SK-N-SH treated with all-trans-retinoic acid at 6 μM for 48 hours (cell line): ENCODE measurements around the gene MTOR.

Experiments used
- ATAC-seq: fragments of 200-7000 bp; cut with Tn5 transposase; 3 replicates; pipeline ENCODE4 v1.9.1; 2020; ENCODE audit warnings: mild to moderate bottlenecking, moderate library complexity
- ARNTL ChIP-seq: fragments of 450-650 bp; formaldehyde crosslinking; IDR thresholded peaks from 2 replicates; pipeline ENCODE4 v1.5.0; 2020; ENCODE audit warnings: low read depth, mild to moderate bottlenecking, moderate library complexity, borderline replicate concordance
- CSDC2 ChIP-seq: fragments of 250-450 bp; sonication (Bioruptor Pico); IDR thresholded peaks from 2 replicates; pipeline ENCODE4 v1.5.0; 2020; ENCODE audit warnings: mild to moderate bottlenecking, moderate library complexity
- ESRRG ChIP-seq: fragments of 250-450 bp; sonication (Bioruptor Pico); IDR thresholded peaks from 2 replicates; pipeline ENCODE4 v1.6.1; 2021; ENCODE audit warnings: mild to moderate bottlenecking
- GLIS3 ChIP-seq: fragments of 250-450 bp; sonication (Bioruptor Pico); IDR thresholded peaks from 2 replicates; pipeline ENCODE4 v1.5.0; 2020; ENCODE audit warnings: mild to moderate bottlenecking, moderate library complexity
- ISL1 ChIP-seq: fragments of 250-450 bp; sonication (Bioruptor Pico); IDR thresholded peaks from 2 replicates; pipeline ENCODE4 v2.1.2; 2022; ENCODE audit warnings: mild to moderate bottlenecking, moderate library complexity
- OSR1 ChIP-seq: fragments of 250-450 bp; sonication (Bioruptor Pico); IDR thresholded peaks from 2 replicates; pipeline ENCODE4 v1.8.0; 2022; ENCODE audit warnings: moderate library complexity, mild to moderate bottlenecking, inconsistent platforms
- RARB ChIP-seq: fragments of 250-450 bp; sonication (Bioruptor Pico); IDR thresholded peaks from 2 replicates; pipeline ENCODE4 v1.8.0; 2021; ENCODE audit warnings: mild to moderate bottlenecking, moderate library complexity
- SNAI2 ChIP-seq: fragments of 250-450 bp; sonication (Bioruptor Pico); IDR thresholded peaks from 2 replicates; pipeline ENCODE4 v1.5.0; 2020; ENCODE audit warnings: mild to moderate bottlenecking, moderate library complexity
- TCF4 ChIP-seq: fragments of 250-450 bp; sonication (Bioruptor Pico); IDR thresholded peaks from 2 replicates; pipeline ENCODE4 v1.8.0; 2021; ENCODE audit warnings: mild to moderate bottlenecking, moderate library complexity, borderline replicate concordance
- TOX ChIP-seq: fragments of 250-450 bp; sonication (Bioruptor Pico); IDR thresholded peaks from 2 replicates; pipeline ENCODE4 v1.8.0; 2021; ENCODE audit warnings: mild to moderate bottlenecking, moderate library complexity, borderline replicate concordance
- TSHZ2 ChIP-seq: fragments of 250-450 bp; sonication (Bioruptor Pico); IDR thresholded peaks from 2 replicates; pipeline ENCODE4 v1.5.0; 2020; ENCODE audit warnings: mild to moderate bottlenecking, moderate library complexity
- ZC3H10 ChIP-seq: fragments of 250-450 bp; sonication (Bioruptor Pico); IDR thresholded peaks from 2 replicates; pipeline ENCODE4 v1.5.1; 2021; ENCODE audit warnings: mild to moderate bottlenecking, moderate library complexity
- ZFP3 ChIP-seq: fragments of 250-450 bp; sonication (Bioruptor Pico); IDR thresholded peaks from 2 replicates; pipeline ENCODE4 v1.5.0; 2020; ENCODE audit warnings: mild to moderate bottlenecking, moderate library complexity
- ZNF565 ChIP-seq: fragments of 450-650 bp; formaldehyde crosslinking; conservative IDR thresholded peaks from 2 replicates; pipeline ENCODE4 v1.5.0; 2020; ENCODE audit warnings: low read depth, mild to moderate bottlenecking, moderate library complexity
- ZNF70 ChIP-seq: fragments of 450-650 bp; formaldehyde crosslinking; IDR thresholded peaks from 2 replicates; pipeline ENCODE4 v1.5.0; 2020; ENCODE audit warnings: mild to moderate bottlenecking, moderate library complexity
- ZNF8 ChIP-seq: fragments of 450-650 bp; formaldehyde crosslinking; IDR thresholded peaks from 2 replicates; pipeline ENCODE4 v1.5.0; 2020; ENCODE audit warnings: mild to moderate bottlenecking, moderate library complexity
- TF ChIP-seq, protein P1 (sequence below): fragments of 250-450 bp; sonication (Bioruptor Pico); IDR thresholded peaks from 2 replicates; pipeline ENCODE4 v1.8.0; 2021; ENCODE audit warnings: low read depth, mild to moderate bottlenecking, moderate library complexity, borderline replicate concordance
- TF ChIP-seq, protein P2 (sequence below): fragments of 250-450 bp; sonication (Bioruptor Pico); IDR thresholded peaks from 2 replicates; pipeline ENCODE4 v1.8.0; 2020; ENCODE audit warnings: mild to moderate bottlenecking, moderate library complexity, borderline replicate concordance

The MTOR gene

DNA sequence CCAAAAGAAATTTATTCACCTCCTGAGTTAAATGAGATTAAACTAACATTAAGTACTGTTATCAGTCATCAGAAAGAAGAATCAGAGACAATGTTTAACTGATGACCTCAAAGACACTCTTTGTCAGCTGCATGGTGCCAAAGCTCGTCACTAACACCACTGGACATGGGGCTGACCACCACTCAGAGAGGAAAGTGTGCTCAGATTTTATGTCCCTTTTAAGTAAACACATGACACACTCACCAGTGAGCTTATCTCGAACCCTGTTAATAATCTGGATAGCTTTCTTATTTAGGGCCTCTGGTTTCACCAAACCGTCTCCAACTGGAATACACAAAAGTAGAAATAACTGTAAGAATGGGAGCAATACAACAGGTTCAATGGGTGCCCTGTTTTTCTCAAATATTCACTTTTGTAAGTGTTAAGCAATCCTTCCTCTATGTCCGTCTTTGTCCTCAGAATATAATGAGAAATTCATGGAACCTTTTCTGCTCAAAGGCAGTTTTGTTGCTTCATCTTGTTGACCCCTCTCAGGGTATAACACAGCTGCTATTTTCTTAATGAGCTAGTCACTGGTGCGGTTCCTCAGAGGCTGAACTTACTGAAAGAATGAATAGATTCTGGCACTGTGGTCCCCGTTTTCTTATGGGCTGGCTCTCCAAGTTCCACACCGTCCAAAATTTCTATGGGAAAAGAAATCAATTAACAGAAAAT, 153.1 kb downstream of the MTOR start (continued):
- TF ChIP-seq TSHZ2 (no peak), ZNF70 (CRISPR knock-in tag) (no peak), TCF4 (CRISPR knock-in tag) (no peak)
- TF ChIP-seq, protein P1, sequence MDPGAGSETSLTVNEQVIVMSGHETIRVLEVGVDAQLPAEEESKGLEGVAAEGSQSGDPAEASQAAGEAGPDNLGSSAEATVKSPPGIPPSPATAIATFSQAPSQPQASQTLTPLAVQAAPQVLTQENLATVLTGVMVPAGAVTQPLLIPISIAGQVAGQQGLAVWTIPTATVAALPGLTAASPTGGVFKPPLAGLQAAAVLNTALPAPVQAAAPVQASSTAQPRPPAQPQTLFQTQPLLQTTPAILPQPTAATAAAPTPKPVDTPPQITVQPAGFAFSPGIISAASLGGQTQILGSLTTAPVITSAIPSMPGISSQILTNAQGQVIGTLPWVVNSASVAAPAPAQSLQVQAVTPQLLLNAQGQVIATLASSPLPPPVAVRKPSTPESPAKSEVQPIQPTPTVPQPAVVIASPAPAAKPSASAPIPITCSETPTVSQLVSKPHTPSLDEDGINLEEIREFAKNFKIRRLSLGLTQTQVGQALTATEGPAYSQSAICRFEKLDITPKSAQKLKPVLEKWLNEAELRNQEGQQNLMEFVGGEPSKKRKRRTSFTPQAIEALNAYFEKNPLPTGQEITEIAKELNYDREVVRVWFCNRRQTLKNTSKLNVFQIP = no peak

GRCh38 chr1:11107599-11107998, 154.8 kb downstream of the MTOR start:
- TF ChIP-seq, protein P2, sequence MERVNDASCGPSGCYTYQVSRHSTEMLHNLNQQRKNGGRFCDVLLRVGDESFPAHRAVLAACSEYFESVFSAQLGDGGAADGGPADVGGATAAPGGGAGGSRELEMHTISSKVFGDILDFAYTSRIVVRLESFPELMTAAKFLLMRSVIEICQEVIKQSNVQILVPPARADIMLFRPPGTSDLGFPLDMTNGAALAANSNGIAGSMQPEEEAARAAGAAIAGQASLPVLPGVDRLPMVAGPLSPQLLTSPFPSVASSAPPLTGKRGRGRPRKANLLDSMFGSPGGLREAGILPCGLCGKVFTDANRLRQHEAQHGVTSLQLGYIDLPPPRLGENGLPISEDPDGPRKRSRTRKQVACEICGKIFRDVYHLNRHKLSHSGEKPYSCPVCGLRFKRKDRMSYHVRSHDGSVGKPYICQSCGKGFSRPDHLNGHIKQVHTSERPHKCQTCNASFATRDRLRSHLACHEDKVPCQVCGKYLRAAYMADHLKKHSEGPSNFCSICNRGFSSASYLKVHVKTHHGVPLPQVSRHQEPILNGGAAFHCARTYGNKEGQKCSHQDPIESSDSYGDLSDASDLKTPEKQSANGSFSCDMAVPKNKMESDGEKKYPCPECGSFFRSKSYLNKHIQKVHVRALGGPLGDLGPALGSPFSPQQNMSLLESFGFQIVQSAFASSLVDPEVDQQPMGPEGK = no peak
- TF ChIP-seq ESRRG (CRISPR knock-in tag) (no peak), ZC3H10 (CRISPR knock-in tag) (no peak)

DNA sequence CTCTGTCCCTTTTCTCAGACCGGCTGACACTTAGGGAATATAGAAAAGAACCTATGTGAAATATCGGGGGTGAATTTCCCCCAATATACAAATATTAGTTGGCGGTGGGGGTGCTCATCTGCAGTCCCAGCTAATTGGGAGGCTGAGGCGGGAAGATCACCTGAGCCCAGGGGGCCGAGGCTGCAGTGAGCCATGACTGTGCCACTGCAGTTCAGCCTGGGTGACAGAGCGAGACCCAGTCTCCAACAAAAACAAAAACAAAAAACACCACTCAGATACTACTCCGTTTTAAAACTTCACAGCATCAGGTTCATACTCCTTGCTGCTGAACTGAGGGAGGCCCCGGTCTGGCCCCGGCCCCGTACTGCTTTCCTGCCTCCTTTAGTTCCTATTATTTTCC, 156.8 kb downstream of the MTOR start:
- ATAC-seq = no peak
- TF ChIP-seq TCF4 (CRISPR knock-in tag) (no peak), ZNF565 (CRISPR knock-in tag) (no peak), TSHZ2 (no peak), ISL1 (CRISPR knock-in tag) (no peak), OSR1 (CRISPR knock-in tag) (no peak), GLIS3 (CRISPR knock-in tag) (no peak), ZC3H10 (CRISPR knock-in tag) (no peak), ZFP3 (no peak), RARB (no peak), ESRRG (CRISPR knock-in tag) (no peak), TOX (CRISPR knock-in tag) (no peak), SNAI2 (CRISPR knock-in tag) (no peak), CSDC2 (CRISPR knock-in tag) (no peak), ZNF8 (CRISPR knock-in tag) (no peak), ARNTL (CRISPR knock-in tag) (no peak)
- TF ChIP-seq, protein P1 = no peak
- TF ChIP-seq, protein P2 = no peak
- TF ChIP-seq, all 23 proteins: peak for 0

More at GRCh38 chr1:11107599-11107998, 154.8 kb downstream of the MTOR start:
- no peak for ATAC-seq
